ENCODE data around the gene ZNF883.
"Not testable (repeated sequence)": the region's sequence is repeated elsewhere in the genome, so short reads cannot be mapped to it uniquely, and the experiment has no call there.

DNA sequence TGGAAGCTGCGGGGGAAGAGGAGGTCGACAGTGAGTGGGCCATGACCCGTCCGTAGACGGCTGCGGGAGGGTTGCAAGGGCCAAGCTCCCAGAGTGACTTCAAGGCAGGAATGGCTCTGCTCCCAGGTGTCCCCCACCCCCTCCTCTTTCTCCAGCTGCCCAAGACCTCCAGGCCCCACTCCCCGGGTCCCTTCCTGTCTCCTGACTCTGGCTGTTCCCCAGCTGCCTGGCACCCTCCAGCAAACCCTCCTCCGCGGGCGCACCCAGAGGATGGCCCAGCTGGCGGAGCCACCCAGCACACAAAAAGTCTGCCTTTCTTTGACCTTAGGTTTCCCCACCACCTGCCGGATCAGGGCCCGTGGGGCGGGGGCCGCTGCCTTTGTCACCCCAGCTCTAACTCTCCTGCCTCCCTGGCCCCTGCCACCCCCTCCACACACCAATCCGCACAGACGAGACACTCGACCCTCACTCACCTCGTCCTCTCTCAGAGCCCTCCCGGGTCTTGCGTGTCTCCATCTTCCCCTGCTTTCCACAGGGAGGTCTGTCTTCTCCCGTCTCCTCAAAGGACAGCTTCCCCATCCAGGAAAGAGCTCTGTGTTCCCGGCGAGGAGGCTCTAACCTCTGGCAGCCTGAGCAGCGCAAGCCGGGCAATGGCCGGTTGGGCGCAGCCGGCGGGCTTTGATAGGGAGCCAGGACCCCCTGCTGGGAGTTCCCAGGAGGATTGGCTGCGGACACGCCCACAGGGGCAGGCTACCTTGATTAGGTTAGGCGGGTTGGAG is 49.3 kb upstream of the ZNF883 start:
- TF ChIP-seq, protein P1, sequence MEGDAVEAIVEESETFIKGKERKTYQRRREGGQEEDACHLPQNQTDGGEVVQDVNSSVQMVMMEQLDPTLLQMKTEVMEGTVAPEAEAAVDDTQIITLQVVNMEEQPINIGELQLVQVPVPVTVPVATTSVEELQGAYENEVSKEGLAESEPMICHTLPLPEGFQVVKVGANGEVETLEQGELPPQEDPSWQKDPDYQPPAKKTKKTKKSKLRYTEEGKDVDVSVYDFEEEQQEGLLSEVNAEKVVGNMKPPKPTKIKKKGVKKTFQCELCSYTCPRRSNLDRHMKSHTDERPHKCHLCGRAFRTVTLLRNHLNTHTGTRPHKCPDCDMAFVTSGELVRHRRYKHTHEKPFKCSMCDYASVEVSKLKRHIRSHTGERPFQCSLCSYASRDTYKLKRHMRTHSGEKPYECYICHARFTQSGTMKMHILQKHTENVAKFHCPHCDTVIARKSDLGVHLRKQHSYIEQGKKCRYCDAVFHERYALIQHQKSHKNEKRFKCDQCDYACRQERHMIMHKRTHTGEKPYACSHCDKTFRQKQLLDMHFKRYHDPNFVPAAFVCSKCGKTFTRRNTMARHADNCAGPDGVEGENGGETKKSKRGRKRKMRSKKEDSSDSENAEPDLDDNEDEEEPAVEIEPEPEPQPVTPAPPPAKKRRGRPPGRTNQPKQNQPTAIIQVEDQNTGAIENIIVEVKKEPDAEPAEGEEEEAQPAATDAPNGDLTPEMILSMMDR (IDR thresholded peaks at IDR 0.05; ENCODE audit: low read depth, low read length): not testable (repeated sequence)
- TF ChIP-seq POLR2A (IDR thresholded peaks at IDR 0.05; ENCODE audit: extremely low read depth, insufficient read length): not testable (repeated sequence)
